GM12872 (cell line): ENCODE measurements around the gene HAPSTR1.

Experiments
- TF ChIP-seq, protein P1 (sequence below): IDR thresholded peaks from 3 replicates; pipeline ENCODE4 v1.5.1; 2011; ENCODE audit warnings: low read depth, mild to moderate bottlenecking, low read length, moderate library complexity; ENCODE audit not compliant: insufficient read depth

HAPSTR1 gene

DNA sequence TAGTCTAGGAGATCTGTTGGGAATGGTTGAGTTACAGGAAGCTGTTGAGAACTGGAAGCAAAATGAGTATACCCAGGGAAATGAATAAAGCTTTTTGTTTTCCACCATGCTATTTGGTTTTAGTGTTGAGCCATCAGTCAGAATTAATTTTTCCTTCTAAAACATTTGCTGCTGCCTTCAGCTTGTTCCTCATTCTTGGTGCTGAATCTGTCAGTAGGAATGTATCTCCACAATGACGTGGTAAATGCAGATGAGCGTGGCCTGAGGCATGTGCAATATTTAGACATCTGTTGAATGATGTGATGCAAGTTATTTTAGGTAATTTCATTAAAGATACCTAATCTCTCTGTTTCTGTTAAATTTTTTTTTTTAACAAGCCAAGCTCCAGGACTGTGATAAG lies 10.9 kb downstream of the HAPSTR1 start:
- TF ChIP-seq, protein P1, sequence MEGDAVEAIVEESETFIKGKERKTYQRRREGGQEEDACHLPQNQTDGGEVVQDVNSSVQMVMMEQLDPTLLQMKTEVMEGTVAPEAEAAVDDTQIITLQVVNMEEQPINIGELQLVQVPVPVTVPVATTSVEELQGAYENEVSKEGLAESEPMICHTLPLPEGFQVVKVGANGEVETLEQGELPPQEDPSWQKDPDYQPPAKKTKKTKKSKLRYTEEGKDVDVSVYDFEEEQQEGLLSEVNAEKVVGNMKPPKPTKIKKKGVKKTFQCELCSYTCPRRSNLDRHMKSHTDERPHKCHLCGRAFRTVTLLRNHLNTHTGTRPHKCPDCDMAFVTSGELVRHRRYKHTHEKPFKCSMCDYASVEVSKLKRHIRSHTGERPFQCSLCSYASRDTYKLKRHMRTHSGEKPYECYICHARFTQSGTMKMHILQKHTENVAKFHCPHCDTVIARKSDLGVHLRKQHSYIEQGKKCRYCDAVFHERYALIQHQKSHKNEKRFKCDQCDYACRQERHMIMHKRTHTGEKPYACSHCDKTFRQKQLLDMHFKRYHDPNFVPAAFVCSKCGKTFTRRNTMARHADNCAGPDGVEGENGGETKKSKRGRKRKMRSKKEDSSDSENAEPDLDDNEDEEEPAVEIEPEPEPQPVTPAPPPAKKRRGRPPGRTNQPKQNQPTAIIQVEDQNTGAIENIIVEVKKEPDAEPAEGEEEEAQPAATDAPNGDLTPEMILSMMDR = no peak

DNA sequence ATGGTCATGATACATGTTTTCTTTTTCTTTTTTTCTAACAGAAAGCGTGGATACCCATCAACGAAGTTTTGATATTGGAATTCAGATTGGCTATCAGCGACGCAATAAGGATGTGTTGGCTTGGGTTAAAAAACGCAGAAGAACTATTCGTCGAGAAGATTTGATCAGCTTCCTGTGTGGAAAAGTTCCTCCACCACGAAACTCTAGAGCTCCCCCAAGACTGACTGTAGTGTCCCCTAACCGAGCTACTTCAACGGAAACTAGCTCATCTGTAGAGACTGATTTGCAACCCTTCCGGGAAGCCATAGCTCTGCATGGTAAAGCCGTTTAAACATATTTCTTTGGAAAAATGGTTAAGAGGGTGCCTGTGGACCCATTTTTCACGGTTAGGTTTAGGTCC lies 11.5 kb downstream of the HAPSTR1 start:
- TF ChIP-seq, protein P1 = no peak

DNA sequence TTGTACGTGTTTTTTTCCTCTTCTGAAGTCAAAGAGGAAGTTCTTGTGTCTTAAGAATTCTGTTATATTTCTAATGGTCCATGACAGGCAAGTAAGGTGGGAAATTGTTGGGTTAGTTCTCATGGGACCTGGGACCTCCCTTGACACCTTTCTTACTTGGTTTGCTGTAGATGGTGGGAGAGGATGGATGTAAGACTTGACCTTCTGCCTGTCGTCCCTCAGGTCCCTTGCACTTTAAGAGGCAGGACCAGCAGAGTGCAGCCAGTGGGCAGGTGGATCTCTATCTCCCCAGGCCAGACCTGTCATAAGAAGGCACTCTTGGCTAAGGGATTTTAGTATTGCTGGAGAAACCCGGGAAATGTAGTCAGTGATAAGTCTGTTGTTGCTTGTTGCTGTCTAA lies 12.1 kb downstream of the HAPSTR1 start:
- TF ChIP-seq, protein P1 = no peak

DNA sequence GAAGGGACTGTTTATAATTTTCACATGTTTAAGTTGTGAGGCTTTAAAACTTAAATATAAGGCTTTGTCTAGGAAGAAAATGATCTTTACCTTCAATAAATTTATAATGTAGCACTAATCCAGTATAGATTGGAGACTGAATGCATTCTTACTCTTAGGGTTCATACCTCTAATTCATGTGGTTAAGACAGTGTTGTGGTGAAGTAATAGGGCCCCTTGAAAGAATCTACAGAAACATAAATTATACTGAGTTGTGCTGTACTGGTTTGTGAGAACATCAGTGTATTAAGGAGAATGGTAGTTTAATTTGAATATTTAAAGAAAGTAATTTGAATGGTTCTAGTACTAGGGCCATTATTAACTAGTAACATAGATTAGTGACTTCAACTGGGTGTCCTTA lies 13.7 kb downstream of the HAPSTR1 start:
- TF ChIP-seq, protein P1 = no peak

DNA sequence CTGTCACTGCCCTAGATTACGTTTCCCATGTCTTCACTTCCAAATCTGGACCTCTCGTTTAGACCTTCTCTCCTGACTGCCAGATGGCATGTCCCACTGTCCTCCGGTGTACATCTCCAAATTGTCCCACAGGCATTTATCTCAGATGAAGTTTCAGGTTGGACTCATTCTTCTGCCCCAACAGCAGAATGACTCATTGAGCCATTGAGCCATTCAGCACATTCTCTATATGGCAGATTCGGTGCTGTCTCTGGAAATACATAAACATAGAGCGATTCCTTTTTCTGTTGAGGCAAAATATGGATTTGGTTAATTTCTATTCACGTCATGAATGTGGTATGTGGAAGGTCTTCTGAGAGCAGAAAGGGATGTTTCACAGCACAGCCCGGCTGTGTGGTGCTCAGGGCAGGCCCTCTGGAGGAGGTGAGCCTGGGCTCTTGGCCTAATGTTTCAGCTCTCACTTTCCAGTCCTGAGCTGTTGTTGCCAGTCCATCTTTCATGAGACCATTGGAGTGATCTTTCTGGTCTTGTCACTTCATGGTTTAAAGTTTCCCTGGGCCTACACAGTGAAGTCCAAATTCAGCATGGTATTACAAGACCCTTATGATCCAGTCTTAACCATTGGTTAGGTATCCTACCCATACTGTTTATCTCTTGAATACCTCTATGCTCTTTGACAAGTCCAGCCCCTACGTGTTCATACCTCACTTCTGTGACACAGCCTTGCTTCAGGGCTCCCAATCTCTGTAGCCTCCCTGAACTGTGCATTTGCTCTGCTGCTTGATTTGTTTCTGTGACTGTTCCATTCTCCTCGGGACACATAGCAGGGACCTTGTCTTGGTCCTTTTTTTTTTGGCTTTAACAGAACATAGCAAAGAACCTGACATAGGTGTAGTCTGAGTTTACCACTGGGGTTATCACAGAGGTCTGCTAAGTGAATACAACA lies 15.9 kb downstream of the HAPSTR1 start:
- TF ChIP-seq, protein P1 = no peak

DNA sequence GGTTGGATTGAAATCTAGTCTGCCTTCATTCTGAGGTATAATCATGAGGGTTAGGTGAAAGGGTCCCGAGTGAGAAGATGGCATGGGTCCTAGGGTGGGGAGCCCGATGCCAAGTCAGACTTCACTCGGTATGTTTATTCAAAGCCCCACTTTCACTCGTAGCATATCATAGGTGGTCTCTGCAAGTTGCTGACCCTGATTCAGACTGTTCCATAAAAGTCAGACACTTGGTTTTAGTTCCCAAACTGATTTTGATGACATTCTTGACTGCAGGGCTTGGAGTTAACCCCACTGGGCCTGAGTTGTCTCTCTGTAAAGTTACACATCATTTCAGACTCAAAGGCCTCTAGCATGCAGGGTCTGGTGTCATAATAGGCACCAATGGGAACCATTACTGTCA lies 17.8 kb downstream of the HAPSTR1 start:
- TF ChIP-seq, protein P1 = no peak

DNA sequence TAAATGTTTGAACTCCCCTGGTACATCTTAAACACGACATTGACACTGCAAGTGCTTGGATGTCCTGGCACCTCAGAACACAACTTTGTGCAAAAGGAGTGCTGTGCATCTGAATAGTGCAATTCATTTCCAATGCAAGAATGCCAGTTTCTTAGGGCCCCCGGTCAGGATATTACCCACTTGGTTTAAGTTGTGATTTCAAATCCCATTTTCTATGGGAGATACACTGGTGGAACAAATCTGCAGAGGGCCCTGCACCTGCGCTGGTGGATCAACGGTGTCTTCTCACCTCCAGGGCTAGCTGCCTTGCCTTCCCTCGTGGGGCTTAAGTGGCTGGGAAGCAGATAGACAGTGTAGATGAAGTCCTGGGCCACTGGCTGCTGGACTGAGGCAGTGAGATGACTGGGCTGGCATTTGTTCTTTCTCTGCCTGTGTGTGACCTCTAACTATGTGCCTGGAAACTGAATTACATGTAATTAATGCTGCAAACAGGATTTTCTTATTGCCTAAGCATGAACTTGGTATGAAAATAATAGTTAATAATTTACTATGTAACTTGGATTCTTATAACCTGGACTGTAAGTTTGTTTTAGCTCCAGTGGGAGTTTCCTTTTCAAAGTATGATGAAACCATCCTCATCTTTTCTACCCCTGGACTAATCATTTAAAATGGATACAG lies 20.9 kb downstream of the HAPSTR1 start:
- TF ChIP-seq, protein P1 = no peak
